ENCODE results near the gene NME7. TPM values are rescaled to one million over a fixed set of nuclear protein-coding genes. Genes with fewer than 3 reads are reported as not detected.
A peak's percentile ranks its signal among the peaks of the same experiment; 100 is the strongest.

The NME7 gene
- total and polyA plus RNA-seq, 2 experiments from 2014 or later = 39.1 to 48.5 TPM

DNA sequence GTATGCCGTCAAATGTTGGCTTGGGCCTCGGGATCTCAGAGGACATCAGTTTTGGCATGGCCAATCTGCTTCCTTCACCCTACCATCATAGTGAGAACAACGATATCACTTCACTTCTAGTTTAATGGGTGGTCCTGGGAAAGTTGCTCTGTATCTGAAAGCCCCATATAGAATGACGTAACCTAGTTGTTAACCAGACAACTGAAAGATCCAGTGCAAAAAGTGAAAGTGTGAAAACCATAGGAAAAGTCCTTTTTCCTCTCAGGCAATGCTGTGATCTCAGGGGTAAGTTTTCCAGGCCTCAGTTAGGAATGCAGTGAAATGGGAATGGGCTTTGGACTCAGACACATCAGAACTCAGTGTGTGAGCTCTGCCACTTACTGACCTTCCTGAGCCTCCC, 279.7 kb downstream of the NME7 start:
- Histone ChIP-seq H3K27me3 (ENCODE audit: insufficient read depth) (no peaks in the 10 kb centered on the region), H3K27ac (ENCODE audit: low read depth) (no peak overlapping the region), H3K79me2 (replicated peaks; ENCODE audit: insufficient read depth) (no peaks in the 10 kb centered on the region), H3F3A (replicated peaks; ENCODE audit: low read depth) (no peaks in the 10 kb centered on the region), H3K9me2 (ENCODE audit: insufficient read depth) (no peaks in the 10 kb centered on the region; the same call in 1 of the 2 replicates), H3K36me3 (ENCODE audit: insufficient read depth) (no peaks in the 10 kb centered on the region), H4K20me1 (replicated peaks; ENCODE audit: insufficient read depth) (no peaks in the 10 kb centered on the region), H2AFZ (peak overlapping the region; percentile 47; the same call in 1 of the 2 replicates), H3K4me2 (no peak overlapping the region), H3K4me1 (ENCODE audit: insufficient read depth) (0 out of 2 replicates have a peak, but pooled peaks cover 7% of the 10 kb centered on the region), H3K4me3 (no peak overlapping the region)
- Mint-ChIP-seq H3K27me3 (ENCODE audit: insufficient read depth, low read depth, poor library complexity) (peaks cover 6% of the 10 kb centered on the region), H3K27ac (no peak overlapping the region), H3K9me3 (no peaks in the 10 kb centered on the region), H3K36me3 (ENCODE audit: low read depth) (no peaks in the 10 kb centered on the region), H3K4me1 (peaks cover 10% of the 10 kb centered on the region), H3K4me3 (no peak overlapping the region)
- ATAC-seq (no peak), DNase-seq (ENCODE audit: low spot score) (no peak)
- no peak for TF ChIP-seq CREB1 (CRISPR knock-in tag; IDR thresholded peaks at IDR 0.05; ENCODE audit: low read depth)
- no peak for TF ChIP-seq POLR2AphosphoS5 (IDR thresholded peaks at IDR 0.05; ENCODE audit: low read depth)
- TF ChIP-seq NANOG (IDR thresholded peaks at IDR 0.05; ENCODE audit: borderline replicate concordance) = no peak
- TF ChIP-seq, protein P1, sequence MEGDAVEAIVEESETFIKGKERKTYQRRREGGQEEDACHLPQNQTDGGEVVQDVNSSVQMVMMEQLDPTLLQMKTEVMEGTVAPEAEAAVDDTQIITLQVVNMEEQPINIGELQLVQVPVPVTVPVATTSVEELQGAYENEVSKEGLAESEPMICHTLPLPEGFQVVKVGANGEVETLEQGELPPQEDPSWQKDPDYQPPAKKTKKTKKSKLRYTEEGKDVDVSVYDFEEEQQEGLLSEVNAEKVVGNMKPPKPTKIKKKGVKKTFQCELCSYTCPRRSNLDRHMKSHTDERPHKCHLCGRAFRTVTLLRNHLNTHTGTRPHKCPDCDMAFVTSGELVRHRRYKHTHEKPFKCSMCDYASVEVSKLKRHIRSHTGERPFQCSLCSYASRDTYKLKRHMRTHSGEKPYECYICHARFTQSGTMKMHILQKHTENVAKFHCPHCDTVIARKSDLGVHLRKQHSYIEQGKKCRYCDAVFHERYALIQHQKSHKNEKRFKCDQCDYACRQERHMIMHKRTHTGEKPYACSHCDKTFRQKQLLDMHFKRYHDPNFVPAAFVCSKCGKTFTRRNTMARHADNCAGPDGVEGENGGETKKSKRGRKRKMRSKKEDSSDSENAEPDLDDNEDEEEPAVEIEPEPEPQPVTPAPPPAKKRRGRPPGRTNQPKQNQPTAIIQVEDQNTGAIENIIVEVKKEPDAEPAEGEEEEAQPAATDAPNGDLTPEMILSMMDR (conservative IDR thresholded peaks at IDR 0.05; ENCODE audit: low read depth in 2 of 2) = no peak

DNA sequence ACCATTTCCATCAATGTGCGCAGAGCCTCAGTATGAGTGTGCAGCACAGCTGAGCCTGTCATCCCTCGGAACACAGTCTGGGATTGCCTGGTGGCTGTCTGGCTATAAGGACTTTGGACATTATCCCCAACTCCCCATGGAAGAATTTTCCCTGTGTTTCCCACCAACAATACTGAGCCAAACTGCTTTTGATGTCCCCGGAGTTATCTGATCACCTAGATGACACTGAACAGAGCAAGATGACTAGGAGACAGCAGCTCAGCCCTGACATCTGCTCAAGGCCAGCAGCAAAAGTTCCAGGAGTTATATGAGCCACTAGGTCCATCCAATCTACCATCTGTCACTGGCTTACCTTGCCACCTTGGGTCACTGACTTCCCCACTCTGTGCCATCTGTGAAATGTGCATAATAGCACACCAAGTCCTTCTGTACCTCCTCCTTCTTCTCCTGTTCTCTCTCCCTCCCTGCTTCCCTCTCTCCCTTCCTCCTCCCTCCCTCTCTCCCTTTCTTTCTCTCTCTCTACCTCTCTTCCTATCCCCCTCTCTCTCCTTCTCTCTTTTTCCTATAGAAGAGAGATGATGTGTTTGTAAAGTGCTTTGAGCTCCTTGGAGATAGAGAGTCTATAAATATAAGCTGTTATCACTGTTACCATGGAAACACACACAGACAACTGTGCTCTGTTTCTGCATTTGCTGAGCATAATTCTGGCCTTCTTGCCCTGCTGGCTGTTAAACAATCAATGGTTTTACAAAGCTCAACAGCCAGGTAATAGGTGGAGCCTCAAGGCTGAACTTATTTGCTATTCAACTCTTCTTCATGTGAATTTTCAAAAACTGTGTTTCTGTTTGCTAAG, 280.8 kb downstream of the NME7 start:
- DNase-seq (ENCODE audit: low spot score) (no peak), ATAC-seq (no peak)
- Histone ChIP-seq H2AFZ (no peak overlapping the region), H3K4me3 (no peak overlapping the region), H3K27me3 (ENCODE audit: insufficient read depth) (no peaks in the 10 kb centered on the region), H3K4me2 (no peak overlapping the region), H3K27ac (ENCODE audit: low read depth) (no peak overlapping the region), H3K4me1 (ENCODE audit: insufficient read depth) (0 out of 2 replicates have a peak, but pooled peaks cover 7% of the 10 kb centered on the region), H4K20me1 (replicated peaks; ENCODE audit: insufficient read depth) (no peaks in the 10 kb centered on the region), H3K79me2 (replicated peaks; ENCODE audit: insufficient read depth) (no peaks in the 10 kb centered on the region), H3K36me3 (ENCODE audit: insufficient read depth) (no peaks in the 10 kb centered on the region), H3K9me2 (ENCODE audit: insufficient read depth) (no peaks in the 10 kb centered on the region; the same call in 1 of the 2 replicates), H3F3A (replicated peaks; ENCODE audit: low read depth) (no peaks in the 10 kb centered on the region)
- Mint-ChIP-seq H3K36me3 (ENCODE audit: low read depth) (no peaks in the 10 kb centered on the region), H3K27ac (no peak overlapping the region), H3K9me3 (no peaks in the 10 kb centered on the region), H3K4me3 (no peak overlapping the region), H3K4me1 (peaks cover 11% of the 10 kb centered on the region), H3K27me3 (ENCODE audit: insufficient read depth, low read depth, poor library complexity) (peaks cover 7% of the 10 kb centered on the region)
- no peak for TF ChIP-seq EZH2phosphoT487 (IDR thresholded peaks at IDR 0.05; ENCODE audit: unreplicated experiment)
- no peak for TF ChIP-seq STAT1 (IDR thresholded peaks at IDR 0.05; ENCODE audit: unreplicated experiment)
- no peak for TF ChIP-seq ZNF331 (CRISPR knock-in tag; IDR thresholded peaks at IDR 0.05; ENCODE audit: low read depth)
- no peak for TF ChIP-seq REST (IDR thresholded peaks at IDR 0.05; ENCODE audit: unreplicated experiment)
- TF ChIP-seq CREB1 (CRISPR knock-in tag; IDR thresholded peaks at IDR 0.05; ENCODE audit: low read depth) = no peak
- TF ChIP-seq ZNF114 (CRISPR knock-in tag; IDR thresholded peaks at IDR 0.05) = no peak
- TF ChIP-seq EZH2 (IDR thresholded peaks at IDR 0.05; ENCODE audit: low read depth, unreplicated experiment) = no peak
- TF ChIP-seq ETS1 (IDR thresholded peaks at IDR 0.05) = no peak
- TF ChIP-seq, protein P1 (conservative IDR thresholded peaks at IDR 0.05; ENCODE audit: low read depth in 2 of 2) = no peak
